HepG2 (cell line): ENCODE results near the gene ZNF175. TPM values are rescaled to one million over a fixed set of nuclear protein-coding genes. Genes with fewer than 3 reads are reported as not detected.
A peak's percentile ranks its signal among the peaks of the same experiment; 100 is the strongest.

Experiments used
- CEBPG ChIP-seq: IDR thresholded peaks from 2 replicates; pipeline ENCODE4 v1.6.1; 2016
- EED ChIP-seq: sonication (generic); formaldehyde crosslinking; IDR thresholded peaks from 2 replicates; pipeline ENCODE4 v1.5.0; 2020; ENCODE audit warnings: mild to moderate bottlenecking, missing genetic modification reagents
- ELF4 ChIP-seq: sonication (generic); formaldehyde crosslinking; IDR thresholded peaks from 2 replicates; pipeline ENCODE4 v1.5.0; 2020; ENCODE audit warnings: missing genetic modification reagents, mild to moderate bottlenecking, moderate library complexity, borderline replicate concordance
- HMGA1 ChIP-seq: sonication (generic); formaldehyde crosslinking; conservative IDR thresholded peaks from 2 replicates; pipeline ENCODE4 v1.4.0; 2020; ENCODE audit warnings: missing genetic modification reagents
- KDM5A ChIP-seq: fragments of 200-600 bp; sonication (generic); IDR thresholded peaks from 2 replicates; pipeline ENCODE4 v1.7.0; 2018; ENCODE audit warnings: antibody characterized with exemption, mild to moderate bottlenecking, low read length, borderline replicate concordance
- NR2F6 ChIP-seq, 2 experiments: IDR thresholded peaks; 2 replicates each; pipeline ENCODE4 v1.6.1; 2016; ENCODE audit warnings: antibody characterized with exemption in 1 of 2, mild to moderate bottlenecking in 1 of 2
- PREB ChIP-seq: sonication (generic); formaldehyde crosslinking; IDR thresholded peaks from 2 replicates; pipeline ENCODE4 v1.4.0; 2020; ENCODE audit warnings: missing genetic modification reagents
- SMC3 ChIP-seq: IDR thresholded peaks from 2 replicates; pipeline ENCODE4 v1.6.1; 2011; ENCODE audit warnings: low read length, improper control_type of control experiment
- TARDBP ChIP-seq: sonication (generic); formaldehyde crosslinking; IDR thresholded peaks from 2 replicates; pipeline ENCODE4 v1.8.0; 2022; ENCODE audit warnings: mild to moderate bottlenecking, missing genetic modification reagents
- TEAD2 ChIP-seq: sonication (generic); formaldehyde crosslinking; IDR thresholded peaks from 2 replicates; pipeline ENCODE4 v1.9.0; 2021; ENCODE audit warnings: missing genetic modification reagents
- YEATS2 ChIP-seq: sonication (generic); formaldehyde crosslinking; IDR thresholded peaks from 2 replicates; pipeline ENCODE4 v1.4.0; 2020; ENCODE audit warnings: missing genetic modification reagents, borderline replicate concordance
- ZNF121 ChIP-seq: sonication (generic); formaldehyde crosslinking; IDR thresholded peaks from 2 replicates; pipeline ENCODE4 v1.5.0; 2020; ENCODE audit warnings: mild to moderate bottlenecking, missing genetic modification reagents
- ZNF205 ChIP-seq: IDR thresholded peaks from 2 replicates; pipeline ENCODE4 v1.6.1; 2018; ENCODE audit warnings: missing biosample characterization, missing genetic modification reagents
- ZNF224 ChIP-seq: sonication (generic); formaldehyde crosslinking; IDR thresholded peaks from 2 replicates; pipeline ENCODE4 v1.5.0; 2020; ENCODE audit warnings: mild to moderate bottlenecking, missing genetic modification reagents
- ZNF569 ChIP-seq: sonication (generic); formaldehyde crosslinking; IDR thresholded peaks from 2 replicates; pipeline ENCODE4 v1.5.0; 2020; ENCODE audit warnings: mild to moderate bottlenecking, missing genetic modification reagents, moderate library complexity, borderline replicate concordance
- polyA plus RNA-seq, 8 experiments: library from polyadenylated mRNA; depleted of rRNA in 3 of 8; stranded (reverse) in 7 of 8; unstranded in 1 of 8; fragments of >200 nt; fragmentation: Illumina TruSeq in 4 of 8; extraction: Trizol in 4 of 8; gene quantifications; 2 replicates each; pipeline versions ENCODE4 v1.2.1 to v1.2.3, GENCODE V29; 2011 to 2016; ENCODE audit warnings: low read depth in 4 of 8, missing spikeins in 1 of 8, mixed read lengths in 1 of 8; ENCODE audit not compliant: insufficient read depth in 1 of 8
- total RNA-seq, 5 experiments: library from RNA; depleted of rRNA; stranded (reverse); fragments of >200 nt; fragmentation: Illumina TruSeq; extraction: Trizol; gene quantifications; 2 replicates each; pipeline ENCODE4 v1.2.3, GENCODE V29; 2016; ENCODE audit warnings: low read depth in 1 of 5
- TF ChIP-seq, protein P1 (sequence below): sonication (generic); formaldehyde crosslinking; IDR thresholded peaks from 2 replicates; pipeline ENCODE4 v1.4.0; 2020; ENCODE audit warnings: missing genetic modification reagents, borderline replicate concordance
- TF ChIP-seq, protein P2 (sequence below): sonication (generic); formaldehyde crosslinking; IDR thresholded peaks from 2 replicates; pipeline ENCODE4 v1.4.0; 2020; ENCODE audit warnings: missing genetic modification reagents
- TF ChIP-seq, protein P3 (sequence below): sonication (generic); formaldehyde crosslinking; IDR thresholded peaks from 2 replicates; pipeline ENCODE4 v1.5.0; 2020; ENCODE audit warnings: missing genetic modification reagents

ZNF175 gene
- total and polyA plus RNA-seq, 2 of the 13 experiments (the other 11 are each of a cell fraction or from before 2014, with no cell fraction given): 1.2 to 1.5 TPM

DNA sequence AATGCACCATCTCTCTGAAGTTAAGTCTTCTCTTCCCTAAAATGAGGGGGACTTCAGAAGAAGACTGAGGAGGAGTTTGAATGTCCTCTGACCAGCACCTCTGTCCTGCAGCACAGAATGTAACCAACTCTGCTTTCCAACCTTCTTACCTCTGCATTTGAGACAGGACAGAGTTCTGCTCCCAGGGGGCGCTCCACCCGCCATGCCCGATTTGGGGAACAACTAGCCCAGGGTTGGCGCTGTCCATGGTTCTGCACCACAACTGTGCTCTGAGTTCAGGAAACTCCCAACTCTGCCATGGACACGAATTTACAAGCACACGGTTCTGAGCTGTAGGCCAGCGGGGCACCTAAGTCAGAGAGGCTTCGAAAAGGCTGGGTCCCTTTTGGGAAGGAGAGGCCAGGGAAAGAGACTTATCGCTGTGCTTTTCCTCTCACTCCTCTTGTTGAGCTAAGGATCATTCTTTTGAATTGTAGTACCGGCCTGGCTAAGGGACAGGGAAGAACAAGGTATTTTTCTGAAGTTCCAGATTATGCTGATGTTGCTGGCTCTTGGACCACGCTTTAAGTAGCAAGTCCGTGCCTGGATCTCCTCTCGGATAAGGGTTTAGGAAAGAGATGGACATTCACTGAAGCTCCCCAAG, 37.0 kb downstream of the ZNF175 start (continued):
- TF ChIP-seq ELF4 (CRISPR knock-in tag): no peak
- peak; percentile 92 for TF ChIP-seq TEAD2 (CRISPR knock-in tag)
- TF ChIP-seq ZNF205 (CRISPR knock-in tag): peak; percentile 68; the same call in 1 of the 2 replicates
- TF ChIP-seq SMC3: peak; percentile 72
- TF ChIP-seq CEBPG (CRISPR knock-in tag): peak; percentile 37; the same call in 1 of the 2 replicates
- TF ChIP-seq, protein P1, sequence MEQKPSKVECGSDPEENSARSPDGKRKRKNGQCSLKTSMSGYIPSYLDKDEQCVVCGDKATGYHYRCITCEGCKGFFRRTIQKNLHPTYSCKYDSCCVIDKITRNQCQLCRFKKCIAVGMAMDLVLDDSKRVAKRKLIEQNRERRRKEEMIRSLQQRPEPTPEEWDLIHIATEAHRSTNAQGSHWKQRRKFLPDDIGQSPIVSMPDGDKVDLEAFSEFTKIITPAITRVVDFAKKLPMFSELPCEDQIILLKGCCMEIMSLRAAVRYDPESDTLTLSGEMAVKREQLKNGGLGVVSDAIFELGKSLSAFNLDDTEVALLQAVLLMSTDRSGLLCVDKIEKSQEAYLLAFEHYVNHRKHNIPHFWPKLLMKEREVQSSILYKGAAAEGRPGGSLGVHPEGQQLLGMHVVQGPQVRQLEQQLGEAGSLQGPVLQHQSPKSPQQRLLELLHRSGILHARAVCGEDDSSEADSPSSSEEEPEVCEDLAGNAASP: peak; percentile 84
- no peak for TF ChIP-seq NR2F6 (IDR thresholded peaks at IDR 0.05)
- peak; percentile 69 for TF ChIP-seq NR2F6 (CRISPR knock-in tag; IDR thresholded peaks at IDR 0.05)
- TF ChIP-seq ZNF121 (CRISPR knock-in tag): peak; percentile 33; the same call in 1 of the 2 replicates
- peak; percentile 60; the same call in 1 of the 2 replicates for TF ChIP-seq EED (CRISPR knock-in tag)
- TF ChIP-seq KDM5A: no peak
- TF ChIP-seq YEATS2 (CRISPR knock-in tag): peak; percentile 78; the same call in 1 of the 2 replicates
- 0 out of 2 replicates have a peak, but pooled peaks have one; percentile 26 for TF ChIP-seq PREB (CRISPR knock-in tag)
- no peak for TF ChIP-seq HMGA1 (CRISPR knock-in tag)
- TF ChIP-seq TARDBP (CRISPR knock-in tag): peak; percentile 33; the same call in 1 of the 2 replicates
- TF ChIP-seq, protein P2, sequence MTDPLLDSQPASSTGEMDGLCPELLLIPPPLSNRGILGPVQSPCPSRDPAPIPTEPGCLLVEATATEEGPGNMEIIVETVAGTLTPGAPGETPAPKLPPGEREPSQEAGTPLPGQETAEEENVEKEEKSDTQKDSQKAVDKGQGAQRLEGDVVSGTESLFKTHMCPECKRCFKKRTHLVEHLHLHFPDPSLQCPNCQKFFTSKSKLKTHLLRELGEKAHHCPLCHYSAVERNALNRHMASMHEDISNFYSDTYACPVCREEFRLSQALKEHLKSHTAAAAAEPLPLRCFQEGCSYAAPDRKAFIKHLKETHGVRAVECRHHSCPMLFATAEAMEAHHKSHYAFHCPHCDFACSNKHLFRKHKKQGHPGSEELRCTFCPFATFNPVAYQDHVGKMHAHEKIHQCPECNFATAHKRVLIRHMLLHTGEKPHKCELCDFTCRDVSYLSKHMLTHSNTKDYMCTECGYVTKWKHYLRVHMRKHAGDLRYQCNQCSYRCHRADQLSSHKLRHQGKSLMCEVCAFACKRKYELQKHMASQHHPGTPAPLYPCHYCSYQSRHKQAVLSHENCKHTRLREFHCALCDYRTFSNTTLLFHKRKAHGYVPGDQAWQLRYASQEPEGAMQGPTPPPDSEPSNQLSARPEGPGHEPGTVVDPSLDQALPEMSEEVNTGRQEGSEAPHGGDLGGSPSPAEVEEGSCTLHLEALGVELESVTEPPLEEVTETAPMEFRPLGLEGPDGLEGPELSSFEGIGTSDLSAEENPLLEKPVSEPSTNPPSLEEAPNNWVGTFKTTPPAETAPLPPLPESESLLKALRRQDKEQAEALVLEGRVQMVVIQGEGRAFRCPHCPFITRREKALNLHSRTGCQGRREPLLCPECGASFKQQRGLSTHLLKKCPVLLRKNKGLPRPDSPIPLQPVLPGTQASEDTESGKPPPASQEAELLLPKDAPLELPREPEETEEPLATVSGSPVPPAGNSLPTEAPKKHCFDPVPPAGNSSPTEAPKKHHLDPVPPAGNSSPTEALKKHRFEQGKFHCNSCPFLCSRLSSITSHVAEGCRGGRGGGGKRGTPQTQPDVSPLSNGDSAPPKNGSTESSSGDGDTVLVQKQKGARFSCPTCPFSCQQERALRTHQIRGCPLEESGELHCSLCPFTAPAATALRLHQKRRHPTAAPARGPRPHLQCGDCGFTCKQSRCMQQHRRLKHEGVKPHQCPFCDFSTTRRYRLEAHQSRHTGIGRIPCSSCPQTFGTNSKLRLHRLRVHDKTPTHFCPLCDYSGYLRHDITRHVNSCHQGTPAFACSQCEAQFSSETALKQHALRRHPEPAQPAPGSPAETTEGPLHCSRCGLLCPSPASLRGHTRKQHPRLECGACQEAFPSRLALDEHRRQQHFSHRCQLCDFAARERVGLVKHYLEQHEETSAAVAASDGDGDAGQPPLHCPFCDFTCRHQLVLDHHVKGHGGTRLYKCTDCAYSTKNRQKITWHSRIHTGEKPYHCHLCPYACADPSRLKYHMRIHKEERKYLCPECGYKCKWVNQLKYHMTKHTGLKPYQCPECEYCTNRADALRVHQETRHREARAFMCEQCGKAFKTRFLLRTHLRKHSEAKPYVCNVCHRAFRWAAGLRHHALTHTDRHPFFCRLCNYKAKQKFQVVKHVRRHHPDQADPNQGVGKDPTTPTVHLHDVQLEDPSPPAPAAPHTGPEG (CRISPR knock-in tag): peak; percentile 77; the same call in 1 of the 2 replicates
- TF ChIP-seq ZNF569: no peak
- TF ChIP-seq, protein P3, sequence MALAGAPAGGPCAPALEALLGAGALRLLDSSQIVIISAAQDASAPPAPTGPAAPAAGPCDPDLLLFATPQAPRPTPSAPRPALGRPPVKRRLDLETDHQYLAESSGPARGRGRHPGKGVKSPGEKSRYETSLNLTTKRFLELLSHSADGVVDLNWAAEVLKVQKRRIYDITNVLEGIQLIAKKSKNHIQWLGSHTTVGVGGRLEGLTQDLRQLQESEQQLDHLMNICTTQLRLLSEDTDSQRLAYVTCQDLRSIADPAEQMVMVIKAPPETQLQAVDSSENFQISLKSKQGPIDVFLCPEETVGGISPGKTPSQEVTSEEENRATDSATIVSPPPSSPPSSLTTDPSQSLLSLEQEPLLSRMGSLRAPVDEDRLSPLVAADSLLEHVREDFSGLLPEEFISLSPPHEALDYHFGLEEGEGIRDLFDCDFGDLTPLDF (CRISPR knock-in tag): no peak
- 0 out of 2 replicates have a peak, but pooled peaks have one; percentile 27 for TF ChIP-seq ZNF224 (CRISPR knock-in tag)
